H54 (cell line): ENCODE measurements around the gene CNGB1.
"Not testable (repeated sequence)": the region's sequence is repeated elsewhere in the genome, so short reads cannot be mapped to it uniquely, and the experiment has no call there.

ENCODE experiments used
- DNase-seq: peaks from one replicate; pipeline ENCODE4 v3.0.0; 2011; ENCODE audit warnings: low spot score, mixed read lengths; ENCODE audit not compliant: insufficient read length
- FAIRE-seq: peaks from 3 replicates; lab custom pipeline; 2011; peaks lifted over from hg19 to GRCh38; lab: Jason Lieb, UNC
- POLR2A ChIP-seq: IDR thresholded peaks from 2 replicates; pipeline ENCODE4 v1.6.1; 2011; ENCODE audit warnings: low read depth, mild to moderate bottlenecking, low read length

The CNGB1 gene

DNA sequence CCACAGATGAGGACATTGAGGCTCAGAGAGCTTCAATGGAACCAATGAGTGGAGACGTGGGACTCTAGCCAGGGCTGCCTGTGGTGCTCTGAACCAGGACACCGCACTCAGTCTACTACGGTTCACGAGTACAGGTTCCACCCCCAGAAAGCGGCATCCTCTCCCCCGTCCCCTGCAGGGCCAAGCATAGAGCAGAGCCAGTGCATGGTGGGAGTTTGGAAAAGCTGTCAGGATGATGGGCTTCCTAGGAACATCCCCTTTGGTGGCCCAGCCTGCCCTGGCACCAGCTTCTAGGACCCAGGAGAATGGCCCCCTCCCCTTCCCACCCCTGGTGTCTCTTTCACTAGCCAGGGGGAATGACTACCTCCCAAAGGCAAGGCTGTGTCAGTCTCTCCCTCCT, 21.2 kb upstream of the CNGB1 start:
- no peak for FAIRE-seq
- no peak for DNase-seq
- no peak for TF ChIP-seq POLR2A

DNA sequence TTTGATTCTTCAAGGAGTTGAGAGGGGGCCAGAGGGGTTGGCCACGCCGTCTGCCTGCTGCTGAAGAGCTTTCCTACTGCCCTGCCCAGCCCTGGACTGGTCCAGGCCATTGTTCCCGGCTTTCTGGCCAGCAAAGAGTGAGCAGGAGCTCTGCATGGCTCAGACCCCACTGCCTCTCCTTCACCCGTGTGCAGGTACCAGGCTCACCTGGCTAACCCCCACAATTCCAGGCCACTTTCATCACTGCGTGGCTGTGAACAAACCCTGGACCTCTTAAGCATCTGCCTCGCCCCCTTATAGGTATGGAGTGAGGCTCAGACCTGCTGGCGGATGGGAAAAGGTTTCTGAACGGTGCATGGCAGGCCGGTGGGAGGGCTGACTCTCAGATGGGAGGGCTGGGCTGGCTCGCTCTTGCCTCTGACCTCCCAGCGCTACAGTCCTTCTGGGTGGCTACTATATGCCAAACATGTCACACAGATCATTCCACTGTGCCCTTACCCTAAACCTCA, 20.7 kb upstream of the CNGB1 start:
- FAIRE-seq: no peak
- DNase-seq: no peak
- no peak for TF ChIP-seq POLR2A

- TF ChIP-seq POLR2A: no peak
- no peak for FAIRE-seq
- DNase-seq: no peak
Measured at GRCh38 chr16:57988929-57989328, 18.0 kb upstream of the CNGB1 start.

- DNase-seq (no peak), FAIRE-seq (no peak)
- TF ChIP-seq POLR2A: no peak
Measured at GRCh38 chr16:57987441-57988177, 16.7 kb upstream of the CNGB1 start.

GRCh38 chr16:57986196-57986595, 15.3 kb upstream of the CNGB1 start:
- no peak for TF ChIP-seq POLR2A
- FAIRE-seq (no peak), DNase-seq (no peak)

GRCh38 chr16:57985204-57986181, 14.6 kb upstream of the CNGB1 start:
- no peak for TF ChIP-seq POLR2A
- DNase-seq (no peak), FAIRE-seq (no peak)

DNA sequence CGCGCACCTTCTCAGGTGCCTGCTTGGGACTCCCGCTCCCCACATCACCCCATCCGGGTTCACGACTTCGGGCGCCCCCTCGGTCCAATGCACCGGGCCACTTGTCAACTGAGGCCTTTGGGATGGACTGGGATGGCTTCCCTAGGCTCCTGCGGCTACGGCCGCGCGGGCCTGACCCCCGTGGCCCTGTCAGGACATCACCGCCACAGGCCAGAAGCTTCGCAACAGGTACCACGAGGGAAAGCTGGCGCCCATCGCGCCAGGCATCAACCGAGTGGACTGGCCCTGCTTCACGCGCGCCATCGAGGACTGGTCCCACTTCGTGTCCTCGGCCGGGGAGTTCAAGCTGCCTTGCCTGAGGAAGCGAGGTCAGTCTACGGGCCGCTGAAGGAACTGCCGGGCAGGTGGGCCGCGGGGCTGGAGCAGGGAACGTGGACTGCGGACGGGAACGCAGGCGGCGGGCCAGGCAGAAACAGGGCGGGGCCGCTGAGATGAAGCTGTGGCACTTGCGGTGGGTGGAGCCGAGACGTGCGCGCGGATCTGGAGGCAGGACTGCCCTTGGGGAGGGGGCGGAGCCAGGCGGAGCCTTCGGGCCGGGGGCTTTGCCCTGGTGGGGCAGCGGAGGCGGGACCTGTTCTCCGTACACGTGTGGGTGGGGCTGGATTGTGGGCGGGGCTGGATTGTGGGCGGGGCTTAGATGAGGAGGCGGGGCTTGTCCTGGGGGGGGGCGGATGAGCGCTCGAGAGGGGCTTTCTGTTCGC, 13.7 kb upstream of the CNGB1 start:
- no peak for DNase-seq
- FAIRE-seq: no peak
- TF ChIP-seq POLR2A: no peak

- FAIRE-seq: no peak
- DNase-seq: no peak
- no peak for TF ChIP-seq POLR2A
Measured at GRCh38 chr16:57982385-57982784, 11.5 kb upstream of the CNGB1 start.

DNA sequence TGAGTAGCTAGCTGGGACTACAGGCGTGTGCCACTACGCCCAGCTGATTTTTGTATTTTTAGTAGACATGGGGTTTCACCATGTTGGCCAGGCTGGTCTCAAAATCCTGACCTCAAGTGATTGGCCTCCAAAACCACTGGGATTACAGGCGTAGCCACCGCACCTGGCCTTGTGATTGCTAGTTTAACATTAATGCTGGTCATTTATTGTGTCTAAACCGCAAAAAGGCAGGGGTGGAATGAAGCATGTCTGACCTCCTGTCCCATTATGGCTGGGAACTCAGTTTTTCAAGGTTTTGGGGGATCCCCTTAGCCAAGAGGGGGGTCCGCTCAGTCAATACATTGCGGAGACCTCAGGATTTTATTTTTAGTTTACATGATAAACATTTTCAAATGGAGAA, 10.7 kb upstream of the CNGB1 start:
- FAIRE-seq (no peak), DNase-seq (no peak)
- no peak for TF ChIP-seq POLR2A

DNA sequence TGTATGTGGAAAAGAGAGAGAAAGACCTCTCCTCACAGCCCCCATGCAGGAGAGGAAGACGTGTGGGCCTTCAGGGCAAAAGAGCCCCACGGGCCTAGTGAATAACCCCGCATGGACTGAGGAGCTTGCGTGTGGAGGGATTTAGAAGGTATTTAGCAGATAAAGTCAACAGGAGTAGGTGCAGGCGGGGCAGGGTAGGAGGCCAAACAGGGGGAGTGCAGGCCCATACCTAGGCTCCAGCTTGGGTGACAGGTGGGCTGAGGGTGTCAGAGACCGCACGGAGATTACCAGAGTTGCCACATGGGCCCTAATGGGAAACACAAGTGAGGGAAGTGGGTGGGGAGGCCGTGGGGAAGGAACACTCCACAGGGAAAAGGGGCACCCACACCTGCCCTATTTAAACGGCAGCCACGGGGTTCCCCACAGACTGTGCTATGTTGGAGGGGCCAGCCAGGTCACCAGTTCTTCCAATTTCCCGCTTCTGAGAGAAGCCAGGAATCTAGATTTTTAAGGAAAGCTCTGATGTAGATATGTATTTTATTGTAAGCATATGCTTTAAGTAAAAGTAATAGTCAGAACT, 8.2 kb upstream of the CNGB1 start:
- no peak for DNase-seq
- no peak for FAIRE-seq
- no peak for TF ChIP-seq POLR2A

DNA sequence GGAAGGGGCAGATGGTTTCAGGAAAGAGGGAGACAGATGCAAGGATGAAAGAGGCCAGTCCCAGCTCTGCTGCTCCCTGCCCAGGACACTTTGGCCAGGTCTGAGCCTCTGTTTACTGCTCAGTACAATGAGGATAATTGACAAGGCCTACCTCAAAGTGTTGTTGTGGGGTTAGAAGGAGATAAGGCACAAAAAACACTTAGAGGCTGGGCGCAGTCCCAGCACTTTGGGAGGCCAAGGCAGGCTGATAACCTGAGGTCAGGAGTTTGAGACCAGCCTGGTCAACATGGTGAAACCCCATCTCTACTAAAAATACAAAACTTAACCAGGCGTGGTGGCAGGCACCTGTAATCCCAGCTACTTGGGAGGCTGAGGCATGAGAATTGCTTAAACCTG, 7.1 kb upstream of the CNGB1 start:
- FAIRE-seq, DNase-seq: not testable (repeated sequence)

DNA sequence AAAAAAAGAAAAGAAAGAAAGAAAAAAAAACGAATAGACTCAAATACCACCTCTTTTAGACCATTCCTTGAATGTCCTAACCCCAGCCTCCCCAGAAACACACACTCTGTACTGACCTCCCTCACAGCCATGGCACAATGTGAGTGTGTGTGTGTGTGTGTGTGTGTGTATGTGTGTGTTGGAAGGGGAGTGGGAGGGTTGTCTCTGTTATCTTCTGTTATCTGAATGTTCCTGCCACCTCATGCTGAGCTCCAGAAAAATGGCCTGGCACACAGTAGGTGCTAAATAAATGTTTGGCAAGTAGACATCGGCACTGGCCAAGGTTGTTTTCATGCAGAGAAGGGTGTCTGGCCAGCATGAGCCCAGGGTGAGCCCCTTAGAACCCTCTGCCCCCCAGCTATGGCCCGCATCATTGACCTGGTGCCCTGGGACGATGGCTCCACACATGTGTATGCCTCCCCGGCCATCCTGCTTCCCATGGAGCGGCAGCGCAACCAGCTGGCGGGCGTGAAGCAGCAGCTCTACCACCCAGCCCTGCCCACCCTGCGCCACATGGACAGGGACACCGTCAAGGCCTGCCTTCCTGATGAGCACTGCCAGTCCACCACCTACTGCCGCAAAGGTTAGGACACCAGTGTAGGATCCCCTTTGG, 6.6 kb upstream of the CNGB1 start:
- FAIRE-seq (no peak), DNase-seq (no peak)
- TF ChIP-seq POLR2A: no peak

DNA sequence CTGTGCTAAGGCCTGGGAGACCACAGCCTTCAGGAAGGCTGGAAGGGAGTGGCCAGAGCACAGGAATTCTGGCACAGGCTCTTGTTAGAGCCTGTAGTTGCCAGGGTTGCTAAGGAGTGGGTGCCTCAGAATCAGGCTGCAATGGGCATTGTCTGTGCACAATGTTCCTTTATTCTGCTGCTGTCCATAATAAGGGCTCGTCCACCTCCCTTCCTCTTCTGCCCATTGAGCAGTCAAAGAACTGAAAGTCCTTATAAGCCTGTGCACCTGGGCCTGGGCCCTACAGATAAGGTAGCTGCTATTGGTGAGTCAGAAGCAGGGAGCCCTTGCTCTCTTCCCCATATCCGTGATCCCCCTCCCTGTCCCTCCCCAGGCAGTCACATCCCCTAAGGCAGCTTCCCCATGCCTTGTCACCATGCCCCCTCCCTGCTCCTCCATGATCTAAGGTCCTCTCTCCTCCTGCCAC, 5.4 kb upstream of the CNGB1 start:
- TF ChIP-seq POLR2A: no peak
- no peak for DNase-seq
- no peak for FAIRE-seq
